ENCODE data around the gene SYDE1. TPM values are rescaled to one million over a fixed set of nuclear protein-coding genes. Genes with fewer than 3 reads are reported as not detected.
"Not testable (repeated sequence)": the region's sequence is repeated elsewhere in the genome, so short reads cannot be mapped to it uniquely, and the experiment has no call there.

SYDE1 gene, protein sequence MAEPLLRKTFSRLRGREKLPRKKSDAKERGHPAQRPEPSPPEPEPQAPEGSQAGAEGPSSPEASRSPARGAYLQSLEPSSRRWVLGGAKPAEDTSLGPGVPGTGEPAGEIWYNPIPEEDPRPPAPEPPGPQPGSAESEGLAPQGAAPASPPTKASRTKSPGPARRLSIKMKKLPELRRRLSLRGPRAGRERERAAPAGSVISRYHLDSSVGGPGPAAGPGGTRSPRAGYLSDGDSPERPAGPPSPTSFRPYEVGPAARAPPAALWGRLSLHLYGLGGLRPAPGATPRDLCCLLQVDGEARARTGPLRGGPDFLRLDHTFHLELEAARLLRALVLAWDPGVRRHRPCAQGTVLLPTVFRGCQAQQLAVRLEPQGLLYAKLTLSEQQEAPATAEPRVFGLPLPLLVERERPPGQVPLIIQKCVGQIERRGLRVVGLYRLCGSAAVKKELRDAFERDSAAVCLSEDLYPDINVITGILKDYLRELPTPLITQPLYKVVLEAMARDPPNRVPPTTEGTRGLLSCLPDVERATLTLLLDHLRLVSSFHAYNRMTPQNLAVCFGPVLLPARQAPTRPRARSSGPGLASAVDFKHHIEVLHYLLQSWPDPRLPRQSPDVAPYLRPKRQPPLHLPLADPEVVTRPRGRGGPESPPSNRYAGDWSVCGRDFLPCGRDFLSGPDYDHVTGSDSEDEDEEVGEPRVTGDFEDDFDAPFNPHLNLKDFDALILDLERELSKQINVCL
- 1 to 10 TPM; 3.6 to 7.5 TPM for total RNA-seq
- long read RNA-seq = 0 reads

DNA sequence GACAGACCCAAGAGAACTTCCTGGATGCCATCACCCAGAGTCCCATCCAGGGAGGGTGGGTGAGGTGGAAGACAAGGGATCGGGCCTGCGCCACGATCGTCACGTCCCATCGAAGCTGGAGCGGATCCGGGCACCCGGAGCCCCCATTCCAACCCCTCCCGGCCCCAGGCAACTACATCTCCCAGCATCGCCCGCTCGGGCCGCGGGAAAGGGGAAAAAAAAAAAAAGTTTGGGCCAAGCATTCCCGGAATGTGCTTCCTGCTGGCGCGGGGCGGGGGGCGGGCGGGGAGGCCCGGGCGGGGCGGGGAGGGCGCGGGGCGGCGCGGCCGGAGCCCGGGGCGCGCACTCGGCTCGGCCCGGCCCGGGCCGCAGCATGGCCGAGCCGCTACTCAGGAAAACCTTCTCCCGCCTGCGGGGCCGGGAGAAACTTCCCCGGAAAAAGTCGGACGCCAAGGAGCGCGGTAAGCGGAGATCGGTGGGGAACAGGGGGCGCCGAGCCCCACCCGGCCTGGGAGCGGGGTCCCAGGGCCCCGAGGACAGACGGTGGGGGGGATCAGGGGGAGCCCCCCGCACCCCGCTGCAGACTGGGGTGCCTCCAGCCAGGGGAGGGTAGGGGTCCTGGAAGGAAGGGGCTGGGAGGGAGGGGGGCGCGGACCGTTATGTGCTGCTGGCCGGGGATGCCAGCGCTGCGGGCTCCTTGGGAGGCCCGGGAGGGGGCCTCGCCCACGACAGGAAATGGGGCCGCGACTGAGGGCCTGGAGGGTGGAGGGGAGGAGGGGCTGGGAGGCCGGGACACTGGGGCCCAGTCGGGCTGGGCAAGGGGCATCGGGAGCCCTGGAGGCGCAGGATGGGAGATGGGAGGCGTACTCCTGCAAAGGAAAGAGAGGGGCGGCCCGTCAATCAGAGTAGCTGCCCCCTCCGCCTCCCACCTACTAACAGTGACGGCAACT, at the start of gene SYDE1:
Gene SYDE1, plus strand, starts transcription at position 341 of the 950 bp plus-strand sequence. Its CDS starts 33 bp downstream, at position 374.
- DNase-seq (no peak), ATAC-seq (no peak)
- intact Hi-C loops (cut with DNase I, micrococcal nuclease) = no loop called here

DNA sequence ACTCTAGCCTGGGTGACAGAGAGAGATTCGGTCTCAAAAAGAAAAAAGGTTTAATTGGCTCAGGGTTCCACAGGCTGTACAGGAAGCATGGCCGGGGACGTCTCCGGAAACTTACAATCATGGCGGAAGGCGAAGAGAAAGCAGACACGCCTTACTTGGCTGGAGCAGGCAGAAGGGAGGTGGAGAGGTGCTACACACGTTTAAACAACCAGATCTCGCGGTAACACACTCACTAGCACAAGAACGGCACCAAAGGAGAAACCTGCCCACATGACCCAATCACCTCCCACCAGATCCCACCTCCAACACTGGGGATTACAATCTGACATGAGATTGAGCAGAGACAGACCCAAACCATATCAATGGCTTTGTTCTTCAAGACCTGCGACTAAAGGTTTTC, 45.2 kb upstream of the SYDE1 start:
- intact Hi-C loops (cut with DNase I, micrococcal nuclease) = no loop called here
- no peak for DNase-seq
- no peak for ATAC-seq

DNA sequence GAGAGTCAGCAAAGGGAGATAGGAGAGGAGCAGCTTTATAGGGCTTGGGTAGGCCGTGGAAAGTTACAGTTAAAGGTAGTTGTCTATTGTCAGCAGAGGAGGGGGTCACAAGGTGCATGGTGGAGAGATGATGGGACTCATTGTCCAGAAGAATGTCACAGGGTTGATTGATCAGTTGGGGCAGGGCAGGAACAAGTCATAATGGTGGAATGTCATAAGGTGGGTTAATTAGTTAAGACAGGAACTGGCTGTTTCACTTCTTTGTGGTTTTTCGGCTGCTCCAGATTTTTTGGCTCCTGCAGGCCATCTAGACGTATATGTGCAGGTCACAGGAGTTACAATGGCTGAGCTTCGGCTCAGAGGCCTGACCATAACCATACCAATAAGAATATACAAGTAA, 36.8 kb upstream of the SYDE1 start:
- intact Hi-C loops (cut with DNase I, micrococcal nuclease); DNase-seq; ATAC-seq: not testable (repeated sequence)

DNA sequence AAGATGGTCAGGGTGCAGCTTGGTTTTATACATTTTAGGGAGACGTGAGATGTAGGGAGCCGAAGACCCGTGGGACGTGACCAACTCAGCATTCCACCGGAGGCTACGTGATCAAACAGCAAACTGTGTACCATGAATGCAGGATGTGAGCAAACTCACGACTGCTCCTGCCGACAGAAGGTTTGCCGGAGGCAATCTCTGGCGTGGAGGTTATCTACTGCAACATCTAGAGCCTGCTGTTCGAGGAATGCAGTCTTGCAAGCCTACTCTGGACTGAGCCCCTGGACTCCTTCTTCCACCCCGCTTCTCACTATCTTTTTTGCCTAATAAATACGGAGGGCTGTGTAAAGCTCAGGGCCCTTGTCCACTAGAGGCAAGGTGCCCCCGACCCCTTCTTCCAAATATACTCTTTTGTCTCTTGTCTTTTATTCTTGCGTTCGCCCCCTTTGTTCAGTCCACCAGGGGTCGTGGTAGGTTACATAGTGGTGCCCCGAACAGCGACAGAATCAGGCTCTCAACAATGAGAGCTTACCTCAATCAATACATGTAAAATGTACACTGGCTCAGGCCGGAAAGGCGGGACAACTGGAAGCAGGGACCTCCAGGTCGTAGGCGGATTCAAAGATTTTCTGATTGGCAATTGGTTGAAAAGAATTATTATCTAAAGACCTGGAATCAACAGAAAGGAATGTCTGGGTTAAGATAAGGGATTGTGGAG, 34.1 kb upstream of the SYDE1 start:
- DNase-seq (no peak), ATAC-seq (no peak)
- intact Hi-C loops (cut with DNase I, micrococcal nuclease) = no loop called here

DNA sequence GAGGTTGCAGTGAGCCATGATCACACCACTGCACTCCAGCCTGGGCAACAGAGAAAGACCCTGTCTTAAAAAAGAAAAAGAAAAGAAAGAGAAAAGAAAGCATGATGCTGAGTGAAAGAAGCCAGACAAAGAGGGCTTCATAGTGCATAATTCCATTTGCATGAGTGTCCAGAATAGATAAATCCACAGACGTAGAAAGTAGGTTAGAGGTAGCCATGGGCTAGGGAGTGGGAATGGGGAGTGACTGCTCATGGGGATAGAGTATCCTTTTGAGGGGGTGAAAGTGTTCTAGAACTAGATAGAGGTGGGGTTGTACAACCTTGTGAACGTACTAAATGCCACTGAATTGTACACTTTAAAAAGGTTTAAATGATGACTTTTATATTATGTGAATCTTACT, 32.8 kb upstream of the SYDE1 start:
- DNase-seq (no peak), ATAC-seq (no peak)
- intact Hi-C loops (cut with DNase I, micrococcal nuclease) = no loop called here

DNA sequence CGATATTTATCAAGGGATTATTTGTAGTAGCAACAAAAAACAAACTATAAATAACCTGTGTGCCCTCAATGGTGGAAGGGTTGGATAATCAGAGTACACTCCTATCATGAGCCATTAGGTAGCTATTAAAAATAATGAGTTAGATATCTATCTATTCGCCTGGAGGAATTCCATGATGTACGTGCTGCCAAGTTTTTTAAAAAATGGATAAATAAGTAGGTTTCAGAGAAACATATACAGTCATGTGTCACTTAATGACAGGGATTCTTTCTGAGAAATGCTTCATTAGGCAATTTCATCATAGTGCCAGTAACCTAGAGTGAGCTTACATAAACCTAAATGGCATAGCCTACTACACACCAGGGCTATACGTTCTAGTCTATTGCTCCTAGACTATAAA, 31.4 kb upstream of the SYDE1 start:
- ATAC-seq (no peak), DNase-seq (no peak)
- intact Hi-C loops (cut with DNase I, micrococcal nuclease) = no loop called here

DNA sequence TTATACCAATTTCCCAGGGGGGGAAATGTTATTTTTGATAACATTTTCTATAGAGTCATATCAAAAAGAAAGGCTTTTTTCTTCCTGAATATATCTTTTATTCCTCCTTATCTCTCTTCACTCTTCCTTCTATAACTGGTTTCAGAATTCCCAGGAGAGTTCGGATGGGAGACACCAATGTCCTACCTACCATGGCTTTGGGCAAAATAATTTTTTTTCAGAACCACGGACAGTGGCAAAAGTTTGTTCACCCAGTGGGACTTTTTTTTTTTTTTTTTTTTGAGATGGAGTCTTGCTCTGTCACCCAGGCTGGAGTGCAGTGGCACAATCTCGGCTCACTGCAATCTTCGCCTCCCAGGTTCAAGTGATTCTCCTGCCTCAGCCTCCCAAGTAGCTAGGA, 27.2 kb upstream of the SYDE1 start:
- not testable (repeated sequence) for ATAC-seq, DNase-seq
- intact Hi-C loops (cut with DNase I, micrococcal nuclease) = loop anchor here in 1 of 2 donors (10.0 kb wide), 1 partner anchor 485 kb away; no protein-coding TSS in a partner anchor

DNA sequence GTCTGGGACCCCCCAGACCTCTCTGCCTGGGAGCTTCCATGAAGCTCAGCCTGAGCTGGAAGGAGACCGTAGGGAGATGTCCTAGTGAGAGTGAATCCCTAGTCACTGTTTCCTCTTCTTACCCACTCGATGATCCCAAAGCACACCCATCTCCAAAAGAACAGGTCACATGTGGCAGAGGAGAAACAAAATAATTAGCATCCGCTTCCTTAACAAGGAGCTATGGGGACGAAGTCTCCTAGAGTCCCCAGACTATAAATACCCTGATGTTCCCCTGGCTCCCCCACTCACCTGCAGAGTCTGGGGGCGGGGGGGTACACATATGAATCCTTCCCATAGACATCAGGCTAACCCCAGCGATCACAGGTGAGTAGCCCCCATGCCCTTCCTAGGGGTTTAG, 25.3 kb upstream of the SYDE1 start, which contains the start of gene OR1I1:
Gene OR1I1, plus strand, starts transcription at position 301 of the 400 bp plus-strand sequence. CDS start 4,855 bp downstream, outside the sequence.
- ATAC-seq (no peak), DNase-seq (no peak)
- intact Hi-C loops (cut with DNase I, micrococcal nuclease) = loop anchor here in 1 of 2 donors (10.0 kb wide), 1 partner anchor 483 kb away; no protein-coding TSS in a partner anchor

DNA sequence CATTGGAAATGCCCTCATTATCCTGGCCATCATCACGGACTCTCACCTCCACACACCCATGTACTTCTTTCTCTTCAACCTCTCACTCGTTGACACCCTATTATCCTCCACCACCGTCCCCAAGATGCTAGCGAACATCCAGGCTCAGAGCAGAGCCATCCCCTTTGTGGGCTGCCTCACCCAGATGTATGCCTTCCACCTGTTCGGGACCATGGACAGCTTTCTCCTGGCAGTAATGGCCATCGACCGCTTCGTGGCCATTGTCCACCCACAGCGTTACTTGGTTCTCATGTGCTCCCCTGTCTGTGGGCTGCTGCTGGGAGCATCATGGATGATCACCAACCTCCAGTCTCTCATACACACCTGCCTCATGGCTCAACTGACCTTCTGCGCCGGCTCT, 20.0 kb upstream of the SYDE1 start:
- DNase-seq = no peak
- ATAC-seq = no peak
- intact Hi-C loops (cut with DNase I, micrococcal nuclease) = loop anchor here in 1 of 2 donors (10.0 kb wide), 1 partner anchor 478 kb away; no protein-coding TSS in a partner anchor

DNA sequence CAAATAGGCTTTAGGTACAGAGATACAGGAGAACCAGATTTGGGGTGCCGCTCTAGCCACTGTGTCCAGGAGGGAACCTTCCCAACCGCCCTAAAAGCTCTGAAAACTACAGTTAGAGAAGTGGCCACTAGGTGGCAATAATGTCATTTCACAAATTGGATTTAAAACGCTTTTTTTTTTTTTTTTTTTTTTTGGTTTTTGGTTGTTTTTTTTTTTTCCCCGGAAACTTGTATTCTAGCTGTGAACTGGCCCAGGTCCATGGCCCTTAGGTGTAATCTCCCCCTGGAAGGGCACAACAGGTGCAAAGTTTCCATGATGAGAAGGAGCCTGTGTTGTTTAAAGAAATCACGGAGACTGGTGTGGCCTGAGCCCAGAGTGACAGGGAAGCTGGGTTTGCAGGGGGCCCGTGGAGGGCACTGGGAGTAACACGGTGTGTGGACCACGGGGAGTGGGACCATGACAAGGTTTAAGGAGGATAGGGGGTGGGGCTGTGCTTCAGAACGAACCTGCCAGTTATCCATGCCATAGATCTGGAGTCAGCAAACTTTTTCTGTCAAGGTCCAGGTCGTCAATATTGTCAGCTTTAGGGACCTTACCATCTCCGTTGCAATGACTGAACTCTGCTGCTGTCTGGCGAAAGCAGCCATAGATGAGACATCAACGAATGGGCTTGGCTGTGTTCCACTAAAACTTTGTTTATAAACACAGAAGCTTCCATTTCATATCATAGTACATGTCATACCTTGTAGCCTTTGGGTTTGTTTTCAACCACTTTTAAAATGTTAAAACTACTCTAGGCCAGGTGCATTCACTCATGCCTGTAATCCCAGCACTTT, 15.1 kb upstream of the SYDE1 start:
- ATAC-seq = peak; percentile 40

DNA sequence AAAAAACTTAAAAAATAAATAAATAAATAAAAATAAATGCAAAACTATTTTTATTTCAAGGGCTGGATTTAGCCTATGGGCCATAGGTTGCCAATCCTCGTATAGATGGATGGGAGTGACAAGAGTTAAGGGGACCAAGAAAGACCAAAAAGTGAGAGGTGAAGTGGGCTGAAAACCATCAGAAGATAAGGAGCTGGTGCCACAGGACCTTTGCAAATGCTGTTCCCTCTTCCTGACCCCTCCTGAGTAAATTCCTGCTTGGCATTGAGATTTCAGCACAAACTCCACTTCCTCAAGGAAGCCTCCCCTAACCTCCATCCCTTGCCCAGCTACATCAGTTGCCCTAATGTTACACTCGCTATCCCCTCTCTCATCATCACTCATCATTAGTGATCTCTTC, 14.2 kb upstream of the SYDE1 start:
- ATAC-seq (no peak), DNase-seq (no peak)
- intact Hi-C loops (cut with DNase I, micrococcal nuclease) = loop anchor here (2.0 to 10.0 kb wide), 3 partner anchors 58 to 462 kb away; no protein-coding TSS in a partner anchor

More for the DNA sequence above, 15.1 kb upstream of the SYDE1 start:
- no peak for DNase-seq
- intact Hi-C loops (cut with DNase I, micrococcal nuclease) = loop anchor here (2.0 to 10.0 kb wide), 3 partner anchors 59 to 463 kb away; no protein-coding TSS in a partner anchor

DNA sequence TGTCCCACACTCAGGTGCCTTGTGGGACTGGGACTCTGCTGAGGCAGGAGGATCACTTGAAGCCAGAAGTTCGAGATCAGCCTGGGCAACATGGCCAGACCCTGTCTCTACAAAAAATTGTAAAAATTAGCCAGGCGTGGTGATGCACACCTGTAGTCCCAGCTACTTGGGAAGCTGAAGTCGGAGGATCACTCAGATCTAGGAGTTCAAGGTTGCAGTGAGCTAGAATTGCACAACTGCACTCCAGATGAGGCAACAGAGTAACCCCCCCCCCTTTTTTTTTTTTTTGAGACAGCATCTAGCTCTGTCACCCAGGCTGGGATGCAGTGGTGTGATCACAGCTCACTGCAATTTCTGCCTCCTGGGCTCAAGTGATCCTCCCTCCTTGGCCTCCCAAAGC, 11.0 kb upstream of the SYDE1 start:
- intact Hi-C loops (cut with DNase I, micrococcal nuclease) = loop anchor here in 1 of 2 donors (10.0 kb wide), 2 partner anchors 59 to 459 kb away; no protein-coding TSS in a partner anchor
- no peak for ATAC-seq
- DNase-seq = no peak

DNA sequence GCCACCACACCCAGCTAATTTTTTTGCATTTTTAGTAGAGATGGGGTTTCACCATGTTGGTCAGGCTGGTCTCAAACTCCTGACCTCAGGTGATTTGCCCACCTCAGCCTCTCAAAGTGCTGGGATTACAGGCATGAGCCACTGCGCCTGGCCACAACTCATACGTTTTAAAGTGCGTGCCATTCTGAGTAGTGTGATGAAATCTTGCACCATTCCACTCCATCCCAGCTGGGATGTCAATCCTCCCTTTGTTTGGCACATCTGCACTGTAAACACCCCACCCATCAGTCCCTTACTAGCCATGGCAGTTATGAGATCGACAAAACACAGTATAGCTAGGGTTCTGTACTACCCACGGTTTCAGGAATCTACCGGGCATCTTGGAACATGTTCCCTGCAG, 9.2 kb upstream of the SYDE1 start:
- intact Hi-C loops (cut with DNase I, micrococcal nuclease) = loop anchor here in 1 of 2 donors (10.0 kb wide), 2 partner anchors 57 to 457 kb away; no protein-coding TSS in a partner anchor
- not testable (repeated sequence) for ATAC-seq, DNase-seq

DNA sequence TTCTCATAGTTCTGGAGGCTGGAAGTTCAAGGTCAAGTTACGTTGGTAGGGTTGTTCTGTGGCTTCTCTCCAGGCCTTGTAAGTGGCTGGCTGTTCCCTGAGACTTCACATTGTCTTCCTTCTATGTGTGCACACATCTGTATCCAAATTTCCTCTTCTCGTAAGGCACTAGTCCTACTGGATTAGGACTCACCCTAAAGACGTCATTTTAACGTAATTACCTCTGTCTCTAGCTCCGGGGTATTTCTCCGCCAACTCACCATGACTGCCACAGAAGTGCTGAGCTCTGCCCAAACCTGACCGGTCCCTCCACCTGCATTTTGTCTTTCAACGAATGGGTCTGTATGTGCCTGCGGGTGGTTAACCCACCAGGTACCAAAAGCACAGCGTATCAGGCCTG, 8.7 kb upstream of the SYDE1 start:
- no peak for ATAC-seq
- intact Hi-C loops (cut with DNase I, micrococcal nuclease) = loop anchor here in 1 of 2 donors (10.0 kb wide), 2 partner anchors 56 to 456 kb away; no protein-coding TSS in a partner anchor
- DNase-seq = no peak

DNA sequence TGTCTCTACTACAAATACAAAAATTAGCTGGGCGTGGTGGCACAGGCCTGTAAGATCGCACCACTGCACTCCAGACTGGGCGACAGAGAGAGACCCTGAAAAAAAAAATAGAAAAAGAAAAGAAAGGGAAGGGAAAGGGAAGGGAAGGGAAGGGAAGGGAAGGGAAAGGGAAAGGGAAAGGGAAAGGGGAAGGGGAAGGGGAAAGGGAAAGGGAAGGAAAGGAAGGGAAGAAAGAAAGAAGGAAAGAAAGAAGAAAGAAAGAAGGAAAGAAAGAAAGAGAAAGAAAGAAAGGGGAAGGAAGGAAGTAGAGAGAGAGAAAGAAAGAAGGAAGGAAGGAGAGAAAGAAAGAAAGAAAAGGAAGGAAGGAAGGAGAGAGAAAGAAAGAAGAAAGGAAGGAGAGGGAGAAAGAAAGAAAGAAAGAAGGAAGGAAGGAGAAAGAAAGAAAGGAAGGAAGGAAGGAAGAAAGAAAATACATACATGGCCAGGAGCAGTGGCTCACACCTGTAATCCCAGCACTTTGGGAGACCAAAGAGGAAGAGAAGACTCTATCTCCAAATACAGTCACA, 8.1 kb upstream of the SYDE1 start:
- intact Hi-C loops (cut with DNase I, micrococcal nuclease) = loop anchor here in 1 of 2 donors (10.0 kb wide), 2 partner anchors 56 to 456 kb away; no protein-coding TSS in a partner anchor
- no peak for DNase-seq
- ATAC-seq = no peak

DNA sequence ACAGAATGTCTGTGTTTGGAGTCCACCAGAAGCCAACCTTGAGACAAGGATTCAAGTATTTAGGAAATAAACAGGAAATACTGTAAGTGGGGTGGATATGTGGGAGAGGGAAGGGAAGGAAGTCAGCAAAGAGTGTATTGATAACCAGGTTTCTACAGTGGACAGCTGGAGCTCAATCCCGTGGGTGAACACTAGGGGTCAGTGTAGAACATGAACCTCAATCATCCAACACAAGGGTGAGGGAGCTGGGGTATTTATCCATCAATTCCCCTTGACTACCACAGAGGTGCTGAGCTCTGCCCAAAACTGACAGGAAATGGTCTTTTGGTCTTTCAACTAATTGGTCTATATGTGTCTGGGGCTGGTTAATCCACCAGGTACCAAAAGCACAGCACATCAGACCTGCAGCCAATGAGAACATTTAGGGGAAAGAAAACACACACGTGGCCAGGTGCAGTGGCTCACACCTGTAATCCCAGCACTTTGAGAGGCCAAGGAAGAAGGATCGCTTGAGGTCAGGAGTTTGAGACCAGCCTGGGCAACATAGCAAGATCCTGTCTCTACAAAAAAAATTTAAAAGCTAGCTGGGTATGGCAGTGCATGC, 5.6 kb upstream of the SYDE1 start:
- DNase-seq = peak in 1 of 2 donors; percentile 48
- ATAC-seq = peak; percentile 74
- intact Hi-C loops (cut with DNase I, micrococcal nuclease) = no loop called here

Measured in left colon (tissue), 2 donors.